Epithelial cell of esophagus (primary cell): Measurements from ENCODE around the gene MDGA2.
A peak's percentile ranks its signal among the peaks of the same experiment; 100 is the strongest.
"Not testable (repeated sequence)": the region's sequence is repeated elsewhere in the genome, so short reads cannot be mapped to it uniquely, and the experiment has no call there.

Experiments
- DNase-seq: peaks from one replicate; pipeline ENCODE4 v3.0.0; 2010; ENCODE audit warnings: low read depth
- H3K4me3 ChIP-seq: 2 replicates; pipeline ENCODE4 v1.5.1; 2011; ENCODE audit warnings: mild to moderate bottlenecking, low read length, control low read depth
- TF ChIP-seq, protein P1 (sequence below): IDR thresholded peaks from 2 replicates; pipeline ENCODE4 v1.5.1; 2011; ENCODE audit warnings: low read depth, mild to moderate bottlenecking, low read length, control low read depth, inconsistent platforms; ENCODE audit not compliant: insufficient read depth; ENCODE audit errors: missing control alignments

Gene MDGA2

DNA sequence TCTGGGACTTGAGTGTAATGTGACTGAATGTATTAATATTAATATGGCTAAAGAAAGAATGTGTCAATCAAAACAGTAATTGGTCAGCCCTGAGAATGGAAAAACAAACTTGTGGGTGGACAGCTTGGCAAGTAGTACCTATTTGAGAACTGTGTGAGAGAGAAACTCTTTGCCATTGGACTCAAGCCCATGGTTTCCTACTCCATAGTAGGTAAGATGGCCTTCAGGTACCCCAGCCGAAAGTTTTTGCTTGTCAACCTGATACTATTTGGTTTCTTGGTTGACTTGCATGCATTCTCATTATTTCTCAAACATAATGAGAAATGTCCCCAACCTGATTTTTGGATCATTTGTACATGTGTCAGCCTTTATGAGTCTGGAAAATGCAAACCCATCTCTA lies 391.1 kb downstream of the MDGA2 start:
- H3K4me3 ChIP-seq, result no peak overlapping the region
- no peak for DNase-seq
- TF ChIP-seq, protein P1, sequence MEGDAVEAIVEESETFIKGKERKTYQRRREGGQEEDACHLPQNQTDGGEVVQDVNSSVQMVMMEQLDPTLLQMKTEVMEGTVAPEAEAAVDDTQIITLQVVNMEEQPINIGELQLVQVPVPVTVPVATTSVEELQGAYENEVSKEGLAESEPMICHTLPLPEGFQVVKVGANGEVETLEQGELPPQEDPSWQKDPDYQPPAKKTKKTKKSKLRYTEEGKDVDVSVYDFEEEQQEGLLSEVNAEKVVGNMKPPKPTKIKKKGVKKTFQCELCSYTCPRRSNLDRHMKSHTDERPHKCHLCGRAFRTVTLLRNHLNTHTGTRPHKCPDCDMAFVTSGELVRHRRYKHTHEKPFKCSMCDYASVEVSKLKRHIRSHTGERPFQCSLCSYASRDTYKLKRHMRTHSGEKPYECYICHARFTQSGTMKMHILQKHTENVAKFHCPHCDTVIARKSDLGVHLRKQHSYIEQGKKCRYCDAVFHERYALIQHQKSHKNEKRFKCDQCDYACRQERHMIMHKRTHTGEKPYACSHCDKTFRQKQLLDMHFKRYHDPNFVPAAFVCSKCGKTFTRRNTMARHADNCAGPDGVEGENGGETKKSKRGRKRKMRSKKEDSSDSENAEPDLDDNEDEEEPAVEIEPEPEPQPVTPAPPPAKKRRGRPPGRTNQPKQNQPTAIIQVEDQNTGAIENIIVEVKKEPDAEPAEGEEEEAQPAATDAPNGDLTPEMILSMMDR, result no peak

DNA sequence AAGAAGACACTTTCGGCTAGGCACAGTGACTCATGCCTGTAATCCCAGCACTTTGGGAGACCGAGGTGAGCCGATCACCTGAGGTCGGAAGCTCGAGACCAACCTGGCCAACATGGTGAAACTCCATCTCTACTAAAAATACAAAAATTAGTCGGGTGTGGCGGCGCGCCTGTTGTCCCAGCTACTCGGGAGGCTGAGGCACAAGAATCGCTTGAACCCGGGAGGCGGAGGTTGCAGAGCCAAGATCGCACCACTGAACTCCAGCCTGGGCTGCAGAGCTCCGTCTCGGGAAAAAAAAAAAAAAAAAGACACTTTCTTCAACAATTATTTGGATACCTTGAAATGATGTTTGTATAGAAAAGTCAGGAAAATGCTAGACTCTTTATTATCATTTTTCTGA lies 393.6 kb downstream of the MDGA2 start:
- not testable (repeated sequence) for DNase-seq, H3K4me3 ChIP-seq

DNA sequence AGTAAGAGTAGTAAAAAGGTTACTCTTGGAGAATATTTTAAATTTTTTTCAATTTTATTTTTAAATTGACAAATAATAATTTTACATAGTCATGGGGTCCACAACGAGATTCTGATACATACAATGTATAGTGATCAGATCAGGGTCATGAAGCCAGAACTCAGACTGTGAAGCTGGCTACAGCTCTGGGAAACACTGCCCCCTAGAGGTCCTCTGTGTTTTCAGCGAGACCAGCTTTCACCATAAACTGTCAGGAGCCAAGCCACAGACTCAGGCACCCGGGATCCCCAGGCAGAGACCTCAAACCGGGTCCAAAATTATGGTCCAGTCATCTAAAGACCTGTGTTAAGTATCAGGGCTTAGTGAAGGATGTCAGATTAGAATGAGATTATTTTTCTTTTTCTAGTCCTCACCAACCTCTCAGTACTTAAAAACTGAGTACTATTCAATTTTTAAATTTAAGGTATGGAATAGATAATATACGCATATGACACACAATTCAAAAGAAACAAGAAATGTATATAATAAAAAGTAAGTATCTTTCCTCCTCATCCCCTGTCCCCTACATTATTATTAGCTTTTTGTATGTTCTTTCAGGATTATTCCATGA lies 397.1 kb downstream of the MDGA2 start:
- TF ChIP-seq, protein P1, result peak; percentile 71
- peak; percentile 56 for DNase-seq

DNA sequence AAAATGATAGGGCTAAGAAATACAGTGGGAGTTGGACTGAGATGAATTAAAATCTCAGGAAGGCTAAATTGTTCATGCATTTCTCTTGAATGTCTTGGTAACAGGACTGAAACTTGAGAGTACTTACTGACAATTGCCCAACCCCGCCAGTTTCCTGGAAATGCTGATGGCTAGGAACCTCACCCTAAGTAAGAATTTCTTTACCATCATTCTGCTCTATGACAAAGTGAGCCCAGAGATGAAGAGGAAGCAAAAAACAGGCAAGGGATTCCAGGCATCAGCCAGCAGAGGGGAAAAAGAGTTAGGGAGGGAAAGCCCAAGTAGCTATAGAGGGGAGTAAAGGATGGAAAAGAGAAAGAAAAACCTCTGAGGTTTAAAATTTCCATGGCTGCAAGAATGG lies 397.7 kb downstream of the MDGA2 start:
- TF ChIP-seq, protein P1, result no peak
- peak; percentile 43 for DNase-seq
- no peak overlapping the region for H3K4me3 ChIP-seq

More for the DNA sequence above, 397.1 kb downstream of the MDGA2 start:
- H3K4me3 ChIP-seq, result no peak overlapping the region

DNA sequence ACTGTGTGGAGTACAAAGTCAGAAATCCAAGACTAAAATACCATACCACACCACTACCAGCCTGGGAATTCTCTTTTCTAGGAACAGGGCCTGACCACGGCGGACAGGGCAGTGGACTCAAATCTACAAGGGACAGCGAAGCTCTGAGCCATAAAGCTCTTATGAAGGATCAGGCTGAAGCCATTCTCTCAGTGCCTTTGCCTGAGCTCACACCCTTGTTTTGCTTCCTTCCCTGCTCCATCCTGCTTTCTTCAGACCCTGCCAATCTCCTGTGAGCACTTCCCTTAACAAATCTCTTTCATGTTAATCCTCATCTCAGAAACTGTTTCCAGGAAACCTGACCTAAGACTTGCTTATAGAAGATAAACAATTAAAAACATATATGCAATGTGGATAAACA lies 398.5 kb downstream of the MDGA2 start:
- no peak overlapping the region for H3K4me3 ChIP-seq
- DNase-seq, result no peak
- TF ChIP-seq, protein P1, result no peak

DNA sequence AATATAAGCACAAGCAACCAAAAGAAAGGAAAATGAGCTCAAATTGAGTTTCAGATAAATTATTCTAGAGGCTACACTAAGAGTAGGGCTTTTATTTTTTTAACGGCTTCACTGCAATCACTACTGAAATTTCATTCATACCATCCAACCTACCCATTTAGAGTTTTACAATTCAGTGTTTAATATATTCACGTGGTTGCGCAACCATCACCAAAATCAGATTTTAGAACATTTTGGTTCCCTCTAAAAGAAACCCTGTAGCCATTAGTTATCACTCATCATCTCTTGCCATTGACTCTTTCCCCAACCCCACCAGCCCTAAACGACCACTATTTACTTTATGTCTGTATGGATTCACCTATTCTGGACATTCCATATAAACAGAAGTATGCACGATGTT lies 401.5 kb downstream of the MDGA2 start:
- no peak overlapping the region for H3K4me3 ChIP-seq
- TF ChIP-seq, protein P1, result no peak
- DNase-seq, result no peak

DNA sequence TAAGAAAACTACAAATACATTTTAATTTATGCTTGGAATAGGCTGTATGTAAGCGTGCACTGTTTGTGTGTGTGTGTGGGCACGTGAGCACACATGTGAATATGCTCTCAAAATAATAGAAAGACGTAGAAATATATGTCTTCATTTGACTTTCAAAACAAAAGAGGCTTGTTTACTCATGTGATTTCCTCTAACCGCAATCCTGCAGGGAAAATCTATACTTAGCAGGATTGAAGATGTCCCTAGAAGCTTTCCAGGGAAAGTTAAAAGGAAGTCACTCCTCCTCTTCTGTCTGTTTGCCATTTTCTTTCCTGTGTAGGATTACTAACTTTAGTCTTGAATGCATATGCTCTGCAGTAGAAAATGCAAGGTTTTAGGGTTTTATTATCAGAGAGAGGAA lies 404.7 kb downstream of the MDGA2 start:
- DNase-seq, result no peak
- no peak overlapping the region for H3K4me3 ChIP-seq
- TF ChIP-seq, protein P1, result no peak
